Endothelial cell of umbilical vein (primary cell): ENCODE measurements around the gene PRPF39. TPM values are rescaled to one million over a fixed set of nuclear protein-coding genes. Genes with fewer than 3 reads are reported as not detected.

Experiments used
- BruUV-seq: library from RNA; stranded (reverse); fragments of 400-500 nt; replicated peaks from 2 replicates; lab custom pipeline; 2021; lab: Mats Ljungman, UMichigan
- CTCF ChIA-PET: fragments of 300-600, 350-600 bp; sonication (Branson Sonifier 250); formaldehyde crosslinking; loops from one replicate; lab custom pipeline; 2021; ENCODE audit warnings: antibody characterized with exemption, inconsistent platforms; lab: Charles Lee
- POLR2A ChIA-PET: fragments of 300-600, 350-600 bp; sonication (Branson Sonifier 250); formaldehyde crosslinking; loops from one replicate; lab custom pipeline; 2021; ENCODE audit warnings: antibody characterized with exemption, inconsistent platforms; lab: Charles Lee
- DNase-seq: peaks from one replicate; pipeline ENCODE4 v3.0.0-alpha.2; 2011; ENCODE audit warnings: low read depth, low spot score
- FAIRE-seq: peaks from 2 replicates; lab custom pipeline; 2011; peaks lifted over from hg19 to GRCh38; lab: Jason Lieb, UNC
- H2AFZ ChIP-seq: 2 replicates; pipeline ENCODE4 v1.6.0; 2012; ENCODE audit warnings: low read depth, low read length, control low read depth, inconsistent platforms
- H3K27ac ChIP-seq: 2 replicates; pipeline ENCODE4 v1.5.1; 2011; ENCODE audit warnings: low read depth, mild to moderate bottlenecking, control low read depth, low read length, moderate library complexity; ENCODE audit not compliant: insufficient read depth
- H3K27me3 ChIP-seq, 2 experiments: 2 replicates each; pipeline versions ENCODE4 v1.6.0 to v1.6.1; 2011; ENCODE audit warnings: low read length in 2 of 2, mixed read lengths in 1 of 2; ENCODE audit not compliant: control insufficient read depth in 2 of 2, insufficient read depth in 2 of 2
- H3K36me3 ChIP-seq, 2 experiments: 2 replicates in 1 of 2; 3 replicates in 1 of 2; pipeline ENCODE4 v1.5.1; 2011; ENCODE audit warnings: low read length in 2 of 2, mild to moderate bottlenecking in 1 of 2, moderate library complexity in 1 of 2; ENCODE audit not compliant: control insufficient read depth in 2 of 2, insufficient read depth in 2 of 2; ENCODE audit errors: extremely low read depth in 1 of 2
- H3K4me1 ChIP-seq: 3 replicates; pipeline ENCODE4 v1.5.1; 2011; ENCODE audit warnings: mild to moderate bottlenecking, low read length; ENCODE audit not compliant: control insufficient read depth, insufficient read depth; ENCODE audit errors: extremely low read depth
- H3K4me2 ChIP-seq: 2 replicates; pipeline ENCODE4 v1.6.1; 2011; ENCODE audit warnings: low read length, control low read depth, mixed read lengths; ENCODE audit not compliant: insufficient read depth
- H3K4me3 ChIP-seq, 3 experiments: fragments of 200-600 bp in 1 of 3; sonication (generic), shearing (Covaris generic) in 1 of 3; replicated peaks in 1 of 3; 2 replicates each; pipeline ENCODE4 v1.5.1; 2011 to 2016; ENCODE audit warnings: control low read depth in 3 of 3, low read length in 3 of 3, mild to moderate bottlenecking in 2 of 3, inconsistent platforms in 1 of 3, low read depth in 1 of 3, moderate library complexity in 1 of 3; ENCODE audit not compliant: insufficient read depth in 1 of 3
- H3K79me2 ChIP-seq: 2 replicates; pipeline ENCODE4 v1.6.0; 2012; ENCODE audit warnings: low read length, inconsistent platforms; ENCODE audit not compliant: control insufficient read depth, insufficient read depth
- H3K9ac ChIP-seq: replicated peaks from 2 replicates; pipeline ENCODE3; 2011; ENCODE audit warnings: low read length, control low read depth; ENCODE audit not compliant: insufficient read depth; ENCODE audit errors: extremely low read depth
- H3K9me1 ChIP-seq: replicated peaks from 3 replicates; pipeline ENCODE4 v1.6.0; 2011; ENCODE audit warnings: mild to moderate bottlenecking, low read length; ENCODE audit not compliant: control insufficient read depth, insufficient read depth; ENCODE audit errors: extremely low read depth
- H3K9me3 ChIP-seq: replicated peaks from 2 replicates; pipeline ENCODE4 v1.5.1; 2012; ENCODE audit warnings: low read length, inconsistent platforms; ENCODE audit not compliant: control insufficient read depth, insufficient read depth
- H4K20me1 ChIP-seq: replicated peaks from 2 replicates; pipeline ENCODE3; 2011; ENCODE audit warnings: mild to moderate bottlenecking, low read length; ENCODE audit not compliant: control insufficient read depth, insufficient read depth; ENCODE audit errors: extremely low read depth
- FOS ChIP-seq: IDR thresholded peaks from 2 replicates; pipeline ENCODE4 v1.6.1; 2011; ENCODE audit warnings: mild to moderate bottlenecking, low read length, moderate library complexity, borderline replicate concordance; ENCODE audit not compliant: insufficient read depth
- JUN ChIP-seq: IDR thresholded peaks from 2 replicates; pipeline ENCODE4 v1.6.1; 2011; ENCODE audit warnings: borderline replicate concordance, low read depth; ENCODE audit not compliant: insufficient read length, insufficient read depth
- POLR2A ChIP-seq: IDR thresholded peaks from 2 replicates; pipeline ENCODE4 v1.6.1; 2012; ENCODE audit warnings: low read depth, mild to moderate bottlenecking, control low read depth, low read length
- POLR2AphosphoS5 ChIP-seq: IDR thresholded peaks from 2 replicates; pipeline ENCODE4 v1.6.1; 2012; ENCODE audit warnings: low read depth, mild to moderate bottlenecking, control low read depth, low read length, moderate library complexity; ENCODE audit not compliant: insufficient read depth
- dilution Hi-C: fragments of 300-500 bp; cut with MboI; formaldehyde crosslinking; loops from one replicate; pipeline ENCODE4 v1.15.0; 2019; ENCODE audit warnings: low sequenced_read_pairs; ENCODE audit not compliant: extremely low pct_ligation_motif_present
- intact Hi-C: fragments of 100-400 bp; cut with micrococcal nuclease; formaldehyde crosslinking; loops from one replicate; pipeline ENCODE4 v1.10.0; 2022
- polyA plus RNA-seq, 4 experiments: library from polyadenylated mRNA; depleted of rRNA in 3 of 4; stranded (reverse) in 3 of 4; unstranded in 1 of 4; fragments of >200 nt; gene quantifications; 2 replicates each; pipeline versions ENCODE4 v1.2.1 to v1.2.3, GENCODE V29; 2011 to 2012; ENCODE audit warnings: missing spikeins in 1 of 4
- total RNA-seq: library from RNA; stranded (reverse); gene quantifications from 2 replicates; pipeline ENCODE4 v1.2.3, GENCODE V29; 2021
- TF ChIP-seq, protein P1 (sequence below): IDR thresholded peaks from 2 replicates; pipeline ENCODE4 v1.6.1; 2011; ENCODE audit not compliant: insufficient read depth, insufficient read length
- TF ChIP-seq, protein P2 (sequence below), 2 donors: IDR thresholded peaks; 1 replicate in 1 of 2; 2 replicates in 1 of 2; pipeline ENCODE4 v1.5.1; 2011; ENCODE audit warnings: low read length in 2 of 2, mild to moderate bottlenecking in 2 of 2, moderate library complexity in 2 of 2, control low read depth in 1 of 2, inconsistent platforms in 1 of 2, low read depth in 1 of 2; ENCODE audit not compliant: insufficient read depth in 1 of 2; ENCODE audit errors: extremely low read depth in 1 of 2

The PRPF39 gene
- total and polyA plus RNA-seq, 2 donors (not counting 3 experiments of a cell fraction or from before 2014, with no cell fraction given), result 24.8 to 44.4 TPM

- Histone ChIP-seq H3K79me2 (peaks cover 11% of the 10 kb centered on the region), H3K4me1 (no peaks in the 10 kb centered on the region), H3K36me3 (peaks cover 2 to 12% of the 10 kb centered on the region in 2 experiments), H4K20me1 (peaks cover 5% of the 10 kb centered on the region), H3K4me3 (no peak overlapping the region), H3K9ac (no peak overlapping the region), H2AFZ (no peak overlapping the region), H3K27me3 (no peaks in the 10 kb centered on the region), H3K4me2 (no peak overlapping the region), H3K9me3 (no peaks in the 10 kb centered on the region), H3K9me1 (no peaks in the 10 kb centered on the region), H3K27ac (no peak overlapping the region)
- ChIA-PET CTCF (no interaction called here), POLR2A (no interaction called here)
- no TSS peak for BruUV-seq
- intact Hi-C loops (no loop called here), dilution Hi-C loops (no loop called here)
- no peak for FAIRE-seq
- TF ChIP-seq, protein P1, sequence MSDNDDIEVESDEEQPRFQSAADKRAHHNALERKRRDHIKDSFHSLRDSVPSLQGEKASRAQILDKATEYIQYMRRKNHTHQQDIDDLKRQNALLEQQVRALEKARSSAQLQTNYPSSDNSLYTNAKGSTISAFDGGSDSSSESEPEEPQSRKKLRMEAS, result no peak
- TF ChIP-seq, protein P2, sequence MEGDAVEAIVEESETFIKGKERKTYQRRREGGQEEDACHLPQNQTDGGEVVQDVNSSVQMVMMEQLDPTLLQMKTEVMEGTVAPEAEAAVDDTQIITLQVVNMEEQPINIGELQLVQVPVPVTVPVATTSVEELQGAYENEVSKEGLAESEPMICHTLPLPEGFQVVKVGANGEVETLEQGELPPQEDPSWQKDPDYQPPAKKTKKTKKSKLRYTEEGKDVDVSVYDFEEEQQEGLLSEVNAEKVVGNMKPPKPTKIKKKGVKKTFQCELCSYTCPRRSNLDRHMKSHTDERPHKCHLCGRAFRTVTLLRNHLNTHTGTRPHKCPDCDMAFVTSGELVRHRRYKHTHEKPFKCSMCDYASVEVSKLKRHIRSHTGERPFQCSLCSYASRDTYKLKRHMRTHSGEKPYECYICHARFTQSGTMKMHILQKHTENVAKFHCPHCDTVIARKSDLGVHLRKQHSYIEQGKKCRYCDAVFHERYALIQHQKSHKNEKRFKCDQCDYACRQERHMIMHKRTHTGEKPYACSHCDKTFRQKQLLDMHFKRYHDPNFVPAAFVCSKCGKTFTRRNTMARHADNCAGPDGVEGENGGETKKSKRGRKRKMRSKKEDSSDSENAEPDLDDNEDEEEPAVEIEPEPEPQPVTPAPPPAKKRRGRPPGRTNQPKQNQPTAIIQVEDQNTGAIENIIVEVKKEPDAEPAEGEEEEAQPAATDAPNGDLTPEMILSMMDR (IDR thresholded peaks at IDR 0.05; ENCODE audit: extremely low read depth in 1 of 2, insufficient read depth in 1 of 2, low read depth in 1 of 2, low read length in 2 of 2), result no peak
- TF ChIP-seq FOS, result no peak
- no peak for TF ChIP-seq JUN
- no peak for TF ChIP-seq POLR2AphosphoS5
- TF ChIP-seq POLR2A, result no peak
- DNase-seq, result no peak
These were observed 41.8 kb downstream of the PRPF39 start for GRCh38 chr14:45125754-45126153.
